ENCODE results near the gene FSTL5.

DNA sequence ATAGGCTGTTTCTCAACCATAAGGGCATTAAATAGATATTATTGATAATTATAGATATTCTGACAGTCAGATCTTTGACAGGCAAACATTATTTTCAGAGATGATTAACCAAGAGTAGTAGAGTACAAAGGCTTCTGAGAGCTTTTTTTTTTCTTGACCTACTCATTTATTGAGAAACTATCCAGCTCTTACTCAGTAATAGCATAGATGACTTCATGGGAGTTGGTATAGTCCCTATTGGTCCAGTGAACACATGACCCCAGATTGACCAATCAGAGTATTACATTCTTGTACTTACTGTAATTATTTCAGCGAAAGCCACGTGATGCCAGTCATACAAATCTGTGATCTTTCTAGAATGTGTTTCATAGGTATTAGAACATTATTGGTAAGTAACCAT, 508.7 kb downstream of the FSTL5 start:
- TF ChIP-seq EZH2phosphoT487 (IDR thresholded peaks at IDR 0.05; ENCODE audit: insufficient read depth, low read depth) (no peak), EZH2 (IDR thresholded peaks at IDR 0.05; ENCODE audit: insufficient read depth, poor library complexity, severe bottlenecking) (no peak)

Measured in GM23248 (cell line).